GM19372 (cell line): ENCODE data around the gene SPHK2.
A peak's percentile ranks its signal among the peaks of the same experiment; 100 is the strongest.
"Not testable (repeated sequence)": the region's sequence is repeated elsewhere in the genome, so short reads cannot be mapped to it uniquely, and the experiment has no call there.

ENCODE experiments used
- ATAC-seq: cut with Tn5 transposase; IDR thresholded peaks from one replicate; pipeline ENCODE4 v1.9.1; 2021; ENCODE audit warnings: mild to moderate bottlenecking, low read depth, moderate library complexity; ENCODE audit not compliant: unreplicated experiment

Gene SPHK2

DNA sequence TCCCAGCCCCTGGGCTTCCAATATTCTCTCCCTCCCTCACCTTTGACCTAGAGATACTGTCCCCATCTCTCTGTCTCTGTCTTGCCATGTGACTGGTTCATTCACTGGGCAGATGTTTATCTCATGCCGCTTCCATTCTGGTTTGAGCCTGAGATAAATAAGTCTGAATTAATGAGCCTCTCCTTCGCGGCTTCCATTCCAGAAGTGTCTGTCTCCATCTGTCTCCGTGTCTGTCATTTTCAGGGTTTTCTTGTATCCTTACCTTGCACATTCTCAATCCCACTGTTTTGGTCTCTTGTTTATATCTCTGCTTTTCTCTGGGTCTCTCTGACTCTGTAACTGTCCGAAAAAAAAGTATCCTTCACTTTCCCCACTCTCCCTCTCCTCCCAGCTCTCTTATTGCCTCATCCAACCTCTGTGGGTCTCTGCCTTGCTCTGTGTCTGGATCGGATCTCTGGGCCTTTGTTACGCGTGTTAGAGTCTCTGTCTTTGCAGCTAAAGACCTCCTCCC, 4.3 kb downstream of the SPHK2 start:
- no peak for ATAC-seq

DNA sequence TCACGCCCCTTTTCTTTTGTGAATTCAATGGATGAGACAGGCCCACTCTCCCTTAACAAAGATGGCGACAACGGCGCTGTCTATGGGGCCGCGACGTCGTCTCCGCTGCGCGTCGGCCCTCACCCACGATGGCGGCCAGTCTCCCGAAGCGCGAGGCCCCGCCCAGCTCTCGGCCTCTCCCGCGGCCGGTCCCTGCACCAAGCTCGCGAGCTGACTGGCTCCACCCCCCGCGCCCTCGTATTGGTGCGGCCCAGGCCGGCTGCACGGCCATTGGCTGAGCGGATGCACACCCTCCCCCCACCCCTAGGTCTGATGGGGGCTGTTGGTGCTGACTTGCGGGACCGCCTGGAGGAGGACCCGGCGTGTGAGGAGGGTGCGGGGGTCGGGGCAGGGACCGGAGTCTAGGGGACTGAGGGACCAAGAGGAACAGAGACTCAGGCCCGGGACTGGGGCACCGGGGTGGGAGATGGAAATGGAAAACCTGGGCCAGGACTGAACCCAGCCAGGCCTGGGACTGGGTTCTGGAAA, 4.8 kb downstream of the SPHK2 start:
- peak; percentile 55 for ATAC-seq

DNA sequence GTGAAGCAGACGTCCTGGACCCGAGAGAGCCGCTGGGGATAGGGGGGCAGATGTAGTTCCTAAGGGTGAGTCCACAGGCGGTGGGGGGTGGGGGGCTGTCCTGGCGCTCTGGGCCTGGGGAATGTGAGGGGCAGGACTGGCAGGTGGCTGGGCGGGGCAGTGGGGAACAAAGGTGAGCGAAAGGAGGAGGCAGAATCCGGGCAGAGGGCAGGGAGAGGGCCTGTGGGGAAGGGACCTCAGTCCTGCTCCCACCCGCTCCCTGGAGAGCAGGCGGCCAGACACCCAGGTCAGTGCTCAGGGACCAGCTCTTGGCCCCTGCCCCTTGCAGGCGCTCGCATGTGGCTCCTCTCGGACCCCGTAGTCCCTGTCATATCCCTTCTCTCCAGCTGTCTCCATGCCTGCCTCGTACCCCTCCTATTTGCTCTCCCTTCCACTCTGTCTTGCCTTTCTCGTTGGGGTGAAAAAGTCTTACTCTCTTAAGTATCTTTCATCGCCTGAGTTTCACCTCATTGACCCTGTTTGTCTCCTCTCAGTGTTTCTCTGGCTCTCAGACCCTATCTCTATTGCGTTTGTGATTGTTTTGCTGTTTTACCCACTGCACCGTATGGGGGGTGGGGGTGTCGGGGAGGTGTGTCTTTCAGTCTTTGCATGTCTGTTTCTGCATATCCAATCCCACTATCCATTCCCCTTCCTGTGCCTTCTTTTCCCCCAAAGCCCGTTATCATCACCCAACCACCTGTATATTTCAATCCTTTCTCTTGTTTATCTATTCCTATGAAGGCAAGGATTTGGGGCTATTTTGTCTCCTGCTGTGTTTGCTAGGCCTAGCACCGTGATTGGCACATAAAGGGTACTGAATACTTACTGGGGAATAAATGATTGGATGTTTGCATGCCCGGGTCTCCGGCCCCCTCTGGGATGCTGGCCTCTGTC, 5.8 kb downstream of the SPHK2 start:
- no peak for ATAC-seq

GRCh38 chr19:48625891-48626327, 6.6 kb downstream of the SPHK2 start:
- no peak for ATAC-seq

DNA sequence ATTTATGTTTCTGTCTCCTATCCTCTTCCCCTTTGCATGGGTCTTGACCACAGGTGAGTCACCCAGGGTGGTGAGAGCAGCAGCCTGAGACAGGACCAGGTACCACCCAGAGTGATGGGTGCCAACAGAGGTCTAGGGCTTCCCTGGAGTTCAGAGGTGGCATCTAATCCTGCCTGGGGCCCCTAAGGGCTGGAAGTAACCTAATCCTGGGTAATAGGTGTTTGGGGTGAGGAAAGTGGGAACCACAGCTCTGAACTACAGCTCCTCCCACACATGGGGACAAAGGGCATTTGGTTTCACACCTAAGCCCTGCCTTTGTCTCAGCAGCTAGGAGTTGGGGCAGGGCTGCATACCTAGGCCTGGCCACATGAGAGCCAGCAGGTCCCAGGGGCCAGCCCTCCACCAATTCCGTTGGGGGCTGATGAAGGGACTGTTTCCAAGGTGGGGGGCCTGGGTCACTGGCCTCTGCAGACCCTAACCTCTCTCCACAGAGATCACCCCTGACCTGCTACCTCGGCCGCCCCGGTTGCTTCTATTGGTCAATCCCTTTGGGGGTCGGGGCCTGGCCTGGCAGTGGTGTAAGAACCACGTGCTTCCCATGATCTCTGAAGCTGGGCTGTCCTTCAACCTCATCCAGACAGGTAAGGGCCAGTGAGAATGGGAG, 8.0 kb downstream of the SPHK2 start:
- ATAC-seq = no peak

DNA sequence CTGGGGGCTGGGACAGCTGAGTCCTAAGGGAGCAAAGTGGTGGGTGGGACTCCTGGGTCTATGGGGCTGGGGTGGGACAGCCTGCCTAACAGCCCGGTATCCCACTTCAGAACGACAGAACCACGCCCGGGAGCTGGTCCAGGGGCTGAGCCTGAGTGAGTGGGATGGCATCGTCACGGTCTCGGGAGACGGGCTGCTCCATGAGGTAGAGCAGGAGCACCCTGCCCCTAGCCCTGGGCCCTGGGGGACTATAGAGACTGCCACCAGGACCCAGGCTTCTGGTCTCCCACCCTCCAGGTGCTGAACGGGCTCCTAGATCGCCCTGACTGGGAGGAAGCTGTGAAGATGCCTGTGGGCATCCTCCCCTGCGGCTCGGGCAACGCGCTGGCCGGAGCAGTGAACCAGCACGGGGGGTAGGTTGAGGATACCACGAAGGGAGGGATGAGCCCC, 8.6 kb downstream of the SPHK2 start:
- no peak for ATAC-seq

- ATAC-seq = no peak
These were observed 9.4 kb downstream of the SPHK2 start for GRCh38 chr19:48628486-48629296.

DNA sequence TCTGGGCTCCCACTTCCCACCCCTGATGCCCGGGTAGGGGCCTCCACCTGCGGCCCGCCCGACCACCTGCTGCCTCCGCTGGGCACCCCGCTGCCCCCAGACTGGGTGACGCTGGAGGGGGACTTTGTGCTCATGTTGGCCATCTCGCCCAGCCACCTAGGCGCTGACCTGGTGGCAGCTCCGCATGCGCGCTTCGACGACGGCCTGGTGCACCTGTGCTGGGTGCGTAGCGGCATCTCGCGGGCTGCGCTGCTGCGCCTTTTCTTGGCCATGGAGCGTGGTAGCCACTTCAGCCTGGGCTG, 9.9 kb downstream of the SPHK2 start:
- no peak for ATAC-seq

GRCh38 chr19:48629599-48630295, 10.4 kb downstream of the SPHK2 start:
- ATAC-seq = no peak

DNA sequence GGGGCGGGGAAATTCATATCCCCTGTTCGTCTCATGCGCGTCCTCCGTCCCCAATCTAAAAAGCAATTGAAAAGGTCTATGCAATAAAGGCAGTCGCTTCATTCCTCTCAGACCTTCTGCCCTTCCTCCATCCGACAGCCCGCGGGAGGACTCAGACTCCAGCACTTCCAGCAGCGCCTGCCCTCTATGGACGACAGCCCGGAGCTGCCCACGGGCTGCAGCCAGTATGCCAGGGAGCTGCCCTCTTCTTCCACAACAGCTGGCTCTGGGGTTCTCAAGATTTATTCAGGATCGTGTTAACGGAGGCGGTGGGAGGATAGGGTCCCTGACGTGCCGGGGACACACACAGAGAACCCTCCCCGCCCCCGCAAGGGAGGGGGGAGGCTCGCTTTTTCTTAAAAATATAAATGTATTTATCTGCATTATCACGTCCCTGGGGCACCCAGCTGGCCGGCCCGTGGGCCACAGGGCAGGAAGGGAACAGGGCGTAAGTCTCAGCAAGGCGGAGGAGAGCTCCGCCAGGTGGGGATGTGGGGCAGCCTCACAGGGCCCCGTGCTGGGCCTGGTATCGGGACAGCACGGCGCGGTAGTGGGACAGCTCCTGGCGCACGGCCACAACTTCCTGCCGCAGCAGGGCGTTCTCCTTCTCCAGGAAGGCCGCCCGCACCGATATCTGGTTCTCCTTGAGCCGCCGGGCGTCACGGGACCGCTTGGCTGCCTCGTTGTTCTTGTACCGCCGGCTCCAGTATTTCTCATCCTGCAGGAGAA, 11.2 kb downstream of the SPHK2 start:
- ATAC-seq = no peak

DNA sequence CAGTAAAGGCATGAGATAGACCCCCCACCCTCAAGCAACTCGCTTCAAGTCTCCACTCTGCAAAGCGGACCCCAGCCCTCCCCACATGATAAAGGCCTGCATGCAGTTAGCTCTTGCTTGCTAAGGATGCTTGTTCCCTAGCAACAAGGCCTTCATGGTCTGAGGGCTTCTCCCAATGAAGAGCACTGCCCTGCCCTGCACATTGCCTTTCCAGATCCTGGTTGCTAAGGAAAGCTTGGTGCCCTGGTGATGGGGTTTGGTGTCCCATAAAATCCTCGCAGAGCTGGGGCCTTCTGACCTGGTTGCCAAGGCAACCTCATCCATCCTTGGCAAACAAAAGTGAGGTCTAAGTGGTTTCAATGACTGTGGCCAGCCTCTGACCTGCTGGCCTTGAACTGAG, 11.9 kb downstream of the SPHK2 start:
- no peak for ATAC-seq

DNA sequence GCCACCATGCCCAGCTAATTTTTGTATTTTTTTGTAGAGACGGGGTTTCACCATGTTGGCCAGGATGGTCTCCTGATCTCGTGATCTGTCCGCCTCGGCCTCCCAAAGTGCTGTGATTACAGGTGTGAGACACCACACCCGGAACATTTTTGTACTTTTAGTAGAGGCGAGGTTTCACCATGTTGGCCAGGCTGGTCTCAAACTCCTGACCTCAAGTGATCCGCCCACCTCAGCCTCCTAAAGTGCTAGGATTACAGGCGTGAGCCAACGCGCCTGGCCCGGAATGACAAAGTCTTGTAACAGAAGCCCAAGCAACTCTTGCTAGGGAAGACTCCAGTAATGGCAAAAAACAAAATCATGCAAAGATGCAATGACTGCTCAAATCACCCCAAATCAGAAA, 13.0 kb downstream of the SPHK2 start:
- ATAC-seq = not testable (repeated sequence)

- ATAC-seq = no peak
These were observed 13.4 kb downstream of the SPHK2 start for GRCh38 chr19:48632692-48633147.

- no peak for ATAC-seq
These were observed 14.1 kb downstream of the SPHK2 start for GRCh38 chr19:48633148-48634035.

GRCh38 chr19:48634036-48634342, 14.7 kb downstream of the SPHK2 start:
- ATAC-seq = no peak

DNA sequence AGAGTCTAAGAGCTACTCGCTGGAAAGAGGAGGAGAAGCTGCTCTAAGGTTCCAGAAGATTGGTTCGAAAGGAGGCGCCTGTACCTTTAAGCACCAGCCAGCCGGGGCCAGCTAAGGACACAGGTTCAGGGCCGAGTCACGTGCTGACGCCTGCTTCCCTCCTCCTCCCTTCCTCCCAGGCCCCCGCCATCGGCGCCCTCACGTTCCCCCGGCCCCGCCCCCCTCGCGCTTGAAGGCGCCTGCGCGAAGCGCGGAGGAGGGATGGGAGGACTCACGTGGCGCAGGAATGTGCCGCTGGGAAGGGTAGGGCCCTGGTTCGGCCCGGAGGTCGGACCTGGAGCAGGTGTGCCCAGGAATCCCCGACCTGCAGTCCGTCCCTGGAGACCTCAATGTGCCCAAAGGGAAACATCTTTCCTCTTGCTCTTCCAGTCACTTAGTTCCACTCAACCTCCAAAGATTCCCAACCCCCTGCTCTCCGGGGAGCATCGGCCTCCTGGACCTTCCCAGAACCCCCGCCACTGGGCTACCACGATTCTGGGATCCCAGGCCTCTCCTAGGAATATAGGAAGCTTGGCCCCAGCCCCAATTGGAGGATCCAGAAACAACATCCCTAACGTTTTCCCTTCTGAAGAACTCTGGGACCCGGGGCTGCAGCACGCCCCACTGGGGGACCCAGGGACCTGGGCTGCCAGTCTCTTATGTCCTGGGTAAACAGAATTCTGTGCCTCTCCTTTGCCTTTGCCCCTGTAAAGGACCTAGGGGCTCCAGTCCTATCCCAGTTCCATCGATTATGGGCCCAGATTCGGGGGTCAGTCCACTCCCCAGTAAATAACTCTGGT, 15.3 kb downstream of the SPHK2 start:
- peak; percentile 23 for ATAC-seq

GRCh38 chr19:48635263-48635965, 16.1 kb downstream of the SPHK2 start:
- ATAC-seq = no peak
